Measurements from ENCODE around the gene INO80B. TPM values are rescaled to one million over a fixed set of nuclear protein-coding genes. Genes with fewer than 3 reads are reported as not detected.

The INO80B gene
- total and polyA plus RNA-seq, 2 of the 8 experiments (the other 6 are each of a cell fraction or from before 2014, with no cell fraction given): 3.9 to 18.5 TPM

GRCh38 chr2:74462054-74462785, 7.3 kb downstream of the INO80B start (continued):
- no peak for TF ChIP-seq E2F6 (IDR thresholded peaks at IDR 0.05)
